ENCODE data around the gene CDS2. TPM values are rescaled to one million over a fixed set of nuclear protein-coding genes. Genes with fewer than 3 reads are reported as not detected.

The CDS2 gene
- total and polyA plus RNA-seq, 10 of the 15 experiments (the other 5 are each of a cell fraction or from before 2014, with no cell fraction given) = 11.5 to 94.7 (median 23.1) TPM

- 57% methylated on average over 4 of the region's 4 CpGs for WGBS (ENCODE audit: insufficient coverage, insufficient replicate concordance, low lambda C conversion rate, missing lambda C conversion rate)
- CTCF ChIA-PET = interaction anchor here (1.0 to 3.2 kb wide), 3 partner anchors 8 to 137 kb away, joined by 3 to 18 read pairs (median 5); no protein-coding TSS in a partner anchor
- Histone ChIP-seq H3K4me3 (no peak overlapping the region), H3K27ac (ENCODE audit: control insufficient read depth, insufficient read depth) (no peak overlapping the region), H3K4me1 (ENCODE audit: control insufficient read depth, insufficient read depth, low read length) (no peaks in the 10 kb centered on the region), H3K36me3 (ENCODE audit: control insufficient read depth in 2 of 2, insufficient read depth in 2 of 2, low read length in 1 of 2) (peaks cover 6 to 7% of the 10 kb centered on the region in 2 experiments; a peak in 3 of 4 replicates), H3K9me3 (replicated peaks; ENCODE audit: control insufficient read depth, insufficient read depth, low read length) (no peaks in the 10 kb centered on the region), H4K20me1 (ENCODE audit: control insufficient read depth, insufficient read depth) (no peaks in the 10 kb centered on the region), H2AFZ (ENCODE audit: control insufficient read depth, low read depth, low read length) (no peak overlapping the region), H3K4me2 (ENCODE audit: control insufficient read depth, insufficient read depth) (no peak overlapping the region), H3K79me2 (ENCODE audit: control insufficient read depth, insufficient read depth, low read length) (no peaks in the 10 kb centered on the region), H3K9ac (ENCODE audit: control insufficient read depth, insufficient read depth, low read length) (no peak overlapping the region), H3K27me3 (replicated peaks in 1 of 2; ENCODE audit: control insufficient read depth in 2 of 2, insufficient read depth in 2 of 2, low read length in 1 of 2) (no peaks in the 10 kb centered on the region)
- BruUV-seq (replicated peaks) = no TSS peak
- SMC1A ChIA-PET (ENCODE audit: uncharacterized antibody, unreplicated experiment) = interaction anchor here (1.5 to 3.2 kb wide), 8 partner anchors 9 to 279 kb away, joined by 4 to 26 read pairs (median 8); no protein-coding TSS in a partner anchor
- in situ Hi-C loops (cut with MboI) (no loop called here), intact Hi-C loops (cut with micrococcal nuclease; ENCODE audit: unreplicated experiment) (loop anchor here (5.0 kb wide), 1 partner anchor 281 kb away; no protein-coding TSS in a partner anchor)
- peak; percentile 31; the same call in 1 of the 2 replicates for TF ChIP-seq ZNF687 (IDR thresholded peaks at IDR 0.05)
- peak; percentile 54; the same call in 1 of the 2 replicates for TF ChIP-seq RELB (IDR thresholded peaks at IDR 0.05; ENCODE audit: low read depth)
- peak; percentile 48 to 62; a peak in 2 of 4 replicates for TF ChIP-seq IKZF2 (IDR thresholded peaks at IDR 0.05)
- TF ChIP-seq HDAC2 (IDR thresholded peaks at IDR 0.05) = no peak
- peak; percentile 32; the same call in 1 of the 2 replicates for TF ChIP-seq RAD51 (IDR thresholded peaks at IDR 0.05)
- TF ChIP-seq LARP7 (IDR thresholded peaks at IDR 0.05) = no peak
- TF ChIP-seq ZBTB40 (IDR thresholded peaks at IDR 0.05; ENCODE audit: borderline replicate concordance) = peak; percentile 91; the same call in 1 of the 2 replicates
- peak; percentile 45 for ATAC-seq
- RAD21 ChIA-PET (ENCODE audit: unreplicated experiment) = interaction anchor here (0.7 to 1.7 kb wide), 4 partner anchors 12 to 1021 kb away, joined by 3 to 6 read pairs (median 4); partner anchors contain the start of gene CDS2
- DNase-seq (ENCODE audit: low read depth, low spot score) = no peak
- POLR2A ChIA-PET = interaction anchor here (0.9 to 8.6 kb wide), 5 partner anchors 12 to 121 kb away, joined by 3 to 49 read pairs (median 4); no protein-coding TSS in a partner anchor
- FAIRE-seq = no peak
These were observed 34.0 kb upstream of the CDS2 start for GRCh38 chr20:5092765-5093339.

All from GM12878 (cell line).